Measurements from ENCODE around the gene TRDMT1.

TRDMT1 gene

GRCh38 chr10:17226891-17227303 lies 25.4 kb upstream of the TRDMT1 start:
- TF ChIP-seq, protein P1, sequence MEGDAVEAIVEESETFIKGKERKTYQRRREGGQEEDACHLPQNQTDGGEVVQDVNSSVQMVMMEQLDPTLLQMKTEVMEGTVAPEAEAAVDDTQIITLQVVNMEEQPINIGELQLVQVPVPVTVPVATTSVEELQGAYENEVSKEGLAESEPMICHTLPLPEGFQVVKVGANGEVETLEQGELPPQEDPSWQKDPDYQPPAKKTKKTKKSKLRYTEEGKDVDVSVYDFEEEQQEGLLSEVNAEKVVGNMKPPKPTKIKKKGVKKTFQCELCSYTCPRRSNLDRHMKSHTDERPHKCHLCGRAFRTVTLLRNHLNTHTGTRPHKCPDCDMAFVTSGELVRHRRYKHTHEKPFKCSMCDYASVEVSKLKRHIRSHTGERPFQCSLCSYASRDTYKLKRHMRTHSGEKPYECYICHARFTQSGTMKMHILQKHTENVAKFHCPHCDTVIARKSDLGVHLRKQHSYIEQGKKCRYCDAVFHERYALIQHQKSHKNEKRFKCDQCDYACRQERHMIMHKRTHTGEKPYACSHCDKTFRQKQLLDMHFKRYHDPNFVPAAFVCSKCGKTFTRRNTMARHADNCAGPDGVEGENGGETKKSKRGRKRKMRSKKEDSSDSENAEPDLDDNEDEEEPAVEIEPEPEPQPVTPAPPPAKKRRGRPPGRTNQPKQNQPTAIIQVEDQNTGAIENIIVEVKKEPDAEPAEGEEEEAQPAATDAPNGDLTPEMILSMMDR (conservative IDR thresholded peaks at IDR 0.05; ENCODE audit: control insufficient read depth, insufficient read depth, low read depth, low read length) = no peak
- no peak overlapping the region for H3K4me3 ChIP-seq (ENCODE audit: control insufficient read depth, low read depth, low read length)
- DNase-seq (ENCODE audit: low read depth) = no peak

GRCh38 chr10:17225808-17226207 lies 24.3 kb upstream of the TRDMT1 start:
- DNase-seq (ENCODE audit: low read depth) = no peak
- H3K4me3 ChIP-seq (ENCODE audit: control insufficient read depth, low read depth, low read length) = no peak overlapping the region
- TF ChIP-seq, protein P1 (conservative IDR thresholded peaks at IDR 0.05; ENCODE audit: control insufficient read depth, insufficient read depth, low read depth, low read length) = no peak

GRCh38 chr10:17222329-17222728 lies 20.9 kb upstream of the TRDMT1 start:
- DNase-seq (ENCODE audit: low read depth) = no peak
- TF ChIP-seq, protein P1 (conservative IDR thresholded peaks at IDR 0.05; ENCODE audit: control insufficient read depth, insufficient read depth, low read depth, low read length) = no peak
- no peak overlapping the region for H3K4me3 ChIP-seq (ENCODE audit: control insufficient read depth, low read depth, low read length)

- no peak overlapping the region for H3K4me3 ChIP-seq (ENCODE audit: control insufficient read depth, low read depth, low read length)
- TF ChIP-seq, protein P1 (conservative IDR thresholded peaks at IDR 0.05; ENCODE audit: control insufficient read depth, insufficient read depth, low read depth, low read length) = no peak
- peak; percentile 82 for DNase-seq (ENCODE audit: low read depth)
Measured at GRCh38 chr10:17220652-17221100, 19.2 kb upstream of the TRDMT1 start.

DNA sequence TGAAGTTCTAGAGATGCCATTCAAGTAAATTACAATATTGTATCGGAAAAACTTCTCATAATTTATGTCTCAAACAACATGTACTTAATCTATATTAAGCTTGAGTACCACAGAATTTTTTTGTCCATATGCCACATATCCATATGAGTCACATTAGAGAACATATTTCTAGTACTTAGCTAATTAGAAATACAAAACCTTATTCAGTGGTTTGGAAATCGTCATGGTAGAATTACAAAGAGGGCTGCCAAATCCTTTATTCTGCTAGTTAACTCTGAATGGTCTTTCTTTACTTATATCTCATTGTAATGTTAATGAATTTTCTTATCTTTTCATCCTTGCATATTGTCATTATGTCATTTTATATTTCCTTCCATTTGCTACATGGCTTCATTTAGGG lies 17.6 kb upstream of the TRDMT1 start:
- TF ChIP-seq, protein P1 (conservative IDR thresholded peaks at IDR 0.05; ENCODE audit: control insufficient read depth, insufficient read depth, low read depth, low read length) = no peak
- H3K4me3 ChIP-seq (ENCODE audit: control insufficient read depth, low read depth, low read length) = no peak overlapping the region
- peak; percentile 83 for DNase-seq (ENCODE audit: low read depth)

DNA sequence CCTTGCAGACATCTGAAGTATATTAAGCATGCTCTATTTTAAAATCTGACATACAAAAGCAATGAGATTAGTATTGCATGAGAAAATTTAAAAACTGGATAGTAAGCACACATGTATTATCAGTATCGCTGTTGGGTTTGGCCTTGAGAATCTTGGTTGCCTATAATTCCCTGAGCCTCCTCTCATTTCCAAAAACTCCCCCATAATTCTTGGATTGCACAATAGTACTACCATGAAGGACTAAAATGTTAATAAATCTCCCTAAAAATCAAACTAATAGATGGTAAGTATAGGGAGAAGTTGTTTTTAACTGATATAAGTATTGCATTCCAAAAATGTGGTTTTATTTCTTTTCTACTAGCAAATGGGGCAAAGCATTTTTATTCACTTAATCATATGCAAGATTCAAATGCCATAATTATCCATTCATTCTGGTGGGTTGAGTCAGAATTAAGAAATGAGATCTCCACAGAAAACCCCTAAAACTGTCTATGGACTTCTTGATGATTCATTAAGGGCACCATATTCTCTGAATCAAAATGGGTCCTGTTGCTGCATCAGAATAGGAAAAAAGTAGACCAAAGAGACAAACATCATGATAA lies 16.3 kb upstream of the TRDMT1 start:
- TF ChIP-seq, protein P1 (conservative IDR thresholded peaks at IDR 0.05; ENCODE audit: control insufficient read depth, insufficient read depth, low read depth, low read length) = no peak
- no peak overlapping the region for H3K4me3 ChIP-seq (ENCODE audit: control insufficient read depth, low read depth, low read length)
- peak; percentile 92 for DNase-seq (ENCODE audit: low read depth)
